GM23338 (cell line): ENCODE data around the gene DDT. TPM values are rescaled to one million over a fixed set of nuclear protein-coding genes. Genes with fewer than 3 reads are reported as not detected.

Experiments
- ATAC-seq: fragments of 200-7000 bp; cut with Tn5 transposase; 3 replicates; pipeline ENCODE4 v1.9.1; 2020
- DNase-seq: peaks from one replicate; pipeline ENCODE4 v3.0.0-alpha.2; 2015; ENCODE audit warnings: low spot score
- H2AFZ ChIP-seq: fragments of 200-600 bp; sonication (generic); 2 replicates; pipeline ENCODE4 v1.8.0; 2016; ENCODE audit warnings: antibody characterized with exemption, mild to moderate bottlenecking, moderate library complexity
- H3F3A ChIP-seq: fragments of 200-600 bp; sonication (generic); replicated peaks from 2 replicates; pipeline ENCODE4 v1.8.0; 2017; ENCODE audit warnings: antibody characterized with exemption, mixed run types, low read depth
- H3K27ac ChIP-seq: fragments of 200-600 bp; sonication (generic); 2 replicates; pipeline ENCODE4 v1.6.1; 2016; ENCODE audit warnings: low read depth
- H3K27me3 ChIP-seq: fragments of 200-600 bp; sonication (generic); 2 replicates; pipeline ENCODE4 v1.8.0; 2016; ENCODE audit warnings: mild to moderate bottlenecking, mixed run types, moderate library complexity; ENCODE audit not compliant: insufficient read depth
- H3K36me3 ChIP-seq: fragments of 200-600 bp; sonication (generic); 2 replicates; pipeline ENCODE4 v1.8.0; 2016; ENCODE audit warnings: mild to moderate bottlenecking; ENCODE audit not compliant: insufficient read depth
- H3K4me1 ChIP-seq: fragments of 200-600 bp; sonication (generic); 2 replicates; pipeline ENCODE4 v1.8.0; 2016; ENCODE audit warnings: mild to moderate bottlenecking, moderate library complexity; ENCODE audit not compliant: insufficient read depth
- H3K4me2 ChIP-seq: fragments of 200-600 bp; sonication (generic); 2 replicates; pipeline ENCODE4 v1.7.1; 2017; ENCODE audit warnings: mixed run types
- H3K4me3 ChIP-seq: fragments of 200-600 bp; sonication (generic); 2 replicates; pipeline ENCODE4 v1.6.1; 2016; ENCODE audit warnings: mixed run types
- H3K79me2 ChIP-seq: fragments of 200-600 bp; sonication (generic); replicated peaks from 2 replicates; pipeline ENCODE4 v1.8.0; 2017; ENCODE audit warnings: mild to moderate bottlenecking; ENCODE audit not compliant: insufficient read depth
- H3K9me2 ChIP-seq: fragments of 200-600 bp; sonication (generic); 2 replicates; pipeline ENCODE4 v1.8.0; 2017; ENCODE audit not compliant: insufficient read depth
- H4K20me1 ChIP-seq: fragments of 200-600 bp; sonication (generic); replicated peaks from 2 replicates; pipeline ENCODE4 v1.8.0; 2017; ENCODE audit warnings: mild to moderate bottlenecking; ENCODE audit not compliant: insufficient read depth
- H3K27ac Mint-ChIP-seq: 2 replicates; pipeline ENCODE4 v1.8.0; 2020; ENCODE audit warnings: inconsistent platforms, mild to moderate bottlenecking, moderate library complexity, mixed read lengths
- H3K27me3 Mint-ChIP-seq: 3 replicates; pipeline ENCODE4 v1.8.0; 2022; ENCODE audit warnings: low read depth, mild to moderate bottlenecking, moderate library complexity, mixed read lengths, inconsistent platforms; ENCODE audit not compliant: insufficient read depth, poor library complexity
- H3K36me3 Mint-ChIP-seq: 3 replicates; pipeline ENCODE4 v1.8.0; 2021; ENCODE audit warnings: low read depth, mild to moderate bottlenecking, inconsistent platforms, moderate library complexity, mixed read lengths
- H3K4me1 Mint-ChIP-seq: 3 replicates; pipeline ENCODE4 v1.8.0; 2020; ENCODE audit warnings: mild to moderate bottlenecking, inconsistent platforms, mixed read lengths
- H3K4me3 Mint-ChIP-seq: 3 replicates; pipeline ENCODE4 v1.8.0; 2021; ENCODE audit warnings: moderate library complexity, mild to moderate bottlenecking, inconsistent platforms, mixed read lengths
- H3K9me3 Mint-ChIP-seq: 3 replicates; pipeline ENCODE4 v1.8.0; 2020; ENCODE audit warnings: moderate library complexity, mild to moderate bottlenecking, inconsistent platforms, mixed read lengths
- CTCF ChIP-seq, 2 experiments: fragments of 200-600 bp in 1 of 2; sonication (generic) in 1 of 2; conservative IDR thresholded peaks; 2 replicates each; pipeline versions ENCODE4 v1.5.1 to v1.6.1; 2016 to 2017; ENCODE audit warnings: antibody characterized with exemption in 2 of 2, low read depth in 2 of 2, mild to moderate bottlenecking in 2 of 2, moderate library complexity in 1 of 2
- ETS1 ChIP-seq: IDR thresholded peaks from 2 replicates; pipeline ENCODE4 v1.6.1; 2016; ENCODE audit warnings: antibody characterized with exemption
- EZH2phosphoT487 ChIP-seq: fragments of 200-600 bp; sonication (generic); IDR thresholded peaks from one replicate; pipeline ENCODE4 v1.8.1; 2018; ENCODE audit warnings: antibody characterized with exemption; ENCODE audit not compliant: unreplicated experiment
- NANOG ChIP-seq: IDR thresholded peaks from 2 replicates; pipeline ENCODE4 v1.6.1; 2016; ENCODE audit warnings: antibody characterized with exemption, borderline replicate concordance
- POLR2AphosphoS5 ChIP-seq: IDR thresholded peaks from 2 replicates; pipeline ENCODE4 v1.6.1; 2016; ENCODE audit warnings: antibody characterized with exemption, low read depth
- REST ChIP-seq: IDR thresholded peaks from one replicate; pipeline ENCODE4 v1.6.1; 2018; ENCODE audit warnings: antibody characterized with exemption; ENCODE audit not compliant: unreplicated experiment
- STAT1 ChIP-seq: IDR thresholded peaks from one replicate; pipeline ENCODE4 v1.6.1; 2016; ENCODE audit warnings: antibody characterized with exemption; ENCODE audit not compliant: unreplicated experiment
- ZNF331 ChIP-seq: fragments of 250-450 bp; sonication (Bioruptor Pico); IDR thresholded peaks from 2 replicates; pipeline ENCODE4 v1.5.0; 2020; ENCODE audit warnings: low read depth, mild to moderate bottlenecking, moderate library complexity
- ZNF462 ChIP-seq: fragments of 250-450 bp; sonication (Bioruptor Pico); IDR thresholded peaks from 2 replicates; pipeline ENCODE4 v1.5.0; 2020; ENCODE audit warnings: mild to moderate bottlenecking, moderate library complexity
- polyA plus RNA-seq: library from polyadenylated mRNA; unstranded; fragments of >200 nt; fragmentation: Nextera tagmentation; extraction: Ambion mirVana; gene quantifications from 2 replicates; pipeline ENCODE4 v1.2.1, GENCODE V29; 2016
- total RNA-seq: library from RNA; depleted of rRNA; stranded (reverse); fragments of >200 nt; shearing (Covaris generic); gene quantifications from 2 replicates; pipeline ENCODE4 v1.2.3, GENCODE V29; 2014

The DDT gene
- total and polyA plus RNA-seq, 2 experiments from 2014 or later, result 150 to 232 TPM

- TF ChIP-seq REST (no peak), POLR2AphosphoS5 (no peak), NANOG (no peak), CTCF (conservative IDR thresholded peaks at IDR 0.05; ENCODE audit: low read depth in 2 of 2) (no peak), ETS1 (no peak), STAT1 (no peak)
Observed at GRCh38 chr22:24005201-24005600, 31.0 kb upstream of the DDT start, which contains the start of gene GSTT4 (continued).

- ATAC-seq, result no peak
- no peak for TF ChIP-seq ZNF331
- TF ChIP-seq ZNF462 (CRISPR knock-in tag), result no peak
- TF ChIP-seq EZH2phosphoT487, result no peak
- TF ChIP-seq REST, result no peak
Observed at GRCh38 chr22:24003887-24004286, 29.6 kb upstream of the DDT start.

More at GRCh38 chr22:24003887-24004286, 29.6 kb upstream of the DDT start:
- no peaks in the 10 kb centered on the region for H3K79me2 ChIP-seq
- no peak overlapping the region for H3K27ac ChIP-seq
- H3F3A ChIP-seq, result 0 out of 2 replicates have a peak, but pooled peaks cover 4% of the 10 kb centered on the region
- H3K36me3 Mint-ChIP-seq, result no peaks in the 10 kb centered on the region
- no peaks in the 10 kb centered on the region for H4K20me1 ChIP-seq
- no peaks in the 10 kb centered on the region; the same call in 2 of the 3 replicates for H3K9me3 Mint-ChIP-seq
- H3K4me3 ChIP-seq, result no peak overlapping the region
- H3K36me3 ChIP-seq, result no peaks in the 10 kb centered on the region
- DNase-seq, result no peak
- peaks cover 7% of the 10 kb centered on the region for H3K4me1 Mint-ChIP-seq
- H3K27ac Mint-ChIP-seq, result no peak overlapping the region
- H3K9me2 ChIP-seq, result no peaks in the 10 kb centered on the region; the same call in 1 of the 2 replicates
- no peak overlapping the region for H3K4me3 Mint-ChIP-seq
- H3K4me1 ChIP-seq, result peaks cover 8% of the 10 kb centered on the region; the same call in 1 of the 2 replicates
- peak overlapping the region; percentile 63; the same call in 1 of the 2 replicates for H2AFZ ChIP-seq
- no peaks in the 10 kb centered on the region for H3K27me3 ChIP-seq
- H3K4me2 ChIP-seq, result no peak overlapping the region
- H3K27me3 Mint-ChIP-seq, result peaks cover 22% of the 10 kb centered on the region
